Skeletal muscle tissue (tissue), 4 donors: ENCODE results near the gene LMBR1. TPM values are rescaled to one million over a fixed set of nuclear protein-coding genes. Genes with fewer than 3 reads are reported as not detected.

Experiments used
- H3K27ac ChIP-seq: one replicate; pipeline ENCODE4 v1.7.0; 2013; ENCODE audit warnings: mild to moderate bottlenecking, low read depth, low read length, inconsistent platforms
- H3K27me3 ChIP-seq, 3 donors: one replicate each; pipeline ENCODE4 v1.7.0; 2013; ENCODE audit warnings: low read length in 3 of 3; ENCODE audit not compliant: control insufficient read depth in 3 of 3, insufficient read depth in 3 of 3
- H3K36me3 ChIP-seq, 3 donors: one replicate each; pipeline ENCODE4 v1.7.0; 2013; ENCODE audit warnings: low read length in 3 of 3; ENCODE audit not compliant: control insufficient read depth in 3 of 3, insufficient read depth in 3 of 3
- H3K4me1 ChIP-seq, 3 donors: one replicate each; pipeline ENCODE4 v1.7.0; 2013; ENCODE audit warnings: low read length in 3 of 3, mild to moderate bottlenecking in 3 of 3; ENCODE audit not compliant: control insufficient read depth in 3 of 3, insufficient read depth in 3 of 3
- H3K4me3 ChIP-seq, 3 donors: one replicate each; pipeline ENCODE4 v1.7.0; 2013; ENCODE audit warnings: low read length in 3 of 3
- H3K9ac ChIP-seq, 3 donors: one replicate each; pipeline ENCODE4 v1.7.0; 2013; ENCODE audit warnings: low read length in 3 of 3, mild to moderate bottlenecking in 3 of 3, moderate library complexity in 2 of 3, low read depth in 1 of 3
- H3K9me3 ChIP-seq, 3 donors: one replicate each; pipeline ENCODE4 v1.7.0; 2013; ENCODE audit warnings: low read length in 3 of 3; ENCODE audit not compliant: control insufficient read depth in 3 of 3
- total RNA-seq: library from RNA; depleted of rRNA; stranded (reverse); fragments of >200 nt; gene quantifications from one replicate; pipeline ENCODE4 v1.2.3, GENCODE V29; 2014
- donor health status: Osteomylitis.

The LMBR1 gene
- total RNA-seq, 1 donor from 2014 or later = 97.6 TPM

GRCh38 chr7:156790264-156790663, 102.7 kb downstream of the LMBR1 start:
- no peaks in the 10 kb centered on the region for H3K9me3 ChIP-seq
- H3K27ac ChIP-seq = no peak overlapping the region
- no peaks in the 10 kb centered on the region for H3K27me3 ChIP-seq
- H3K4me1 ChIP-seq = no peaks in the 10 kb centered on the region
- peaks cover 0 to 5% (median 3%) of the 10 kb centered on the region in 3 donors for H3K36me3 ChIP-seq
- no peak overlapping the region for H3K9ac ChIP-seq
- no peak overlapping the region for H3K4me3 ChIP-seq

GRCh38 chr7:156785998-156786543, 106.9 kb downstream of the LMBR1 start:
- Histone ChIP-seq H3K4me1 (no peaks in the 10 kb centered on the region), H3K36me3 (no peaks in the 10 kb centered on the region), H3K27me3 (no peaks in the 10 kb centered on the region), H3K9ac (no peak overlapping the region), H3K4me3 (no peak overlapping the region), H3K9me3 (no peaks in the 10 kb centered on the region), H3K27ac (no peak overlapping the region)

GRCh38 chr7:156783864-156784263, 109.1 kb downstream of the LMBR1 start:
- Histone ChIP-seq H3K27ac (no peak overlapping the region), H3K36me3 (no peaks in the 10 kb centered on the region), H3K9me3 (no peaks in the 10 kb centered on the region), H3K4me1 (no peaks in the 10 kb centered on the region), H3K27me3 (no peaks in the 10 kb centered on the region), H3K4me3 (no peak overlapping the region), H3K9ac (no peak overlapping the region)

- H3K4me1 ChIP-seq = no peaks in the 10 kb centered on the region
- no peak overlapping the region for H3K9ac ChIP-seq
- no peak overlapping the region for H3K27ac ChIP-seq
- no peak overlapping the region for H3K4me3 ChIP-seq
- H3K36me3 ChIP-seq = no peaks in the 10 kb centered on the region
- no peaks in the 10 kb centered on the region for H3K9me3 ChIP-seq
- no peaks in the 10 kb centered on the region for H3K27me3 ChIP-seq
These were observed 111.0 kb downstream of the LMBR1 start for GRCh38 chr7:156781972-156782371.

GRCh38 chr7:156780724-156781455, 112.1 kb downstream of the LMBR1 start:
- Histone ChIP-seq H3K4me3 (no peak overlapping the region), H3K9me3 (no peaks in the 10 kb centered on the region), H3K27ac (no peak overlapping the region), H3K27me3 (no peaks in the 10 kb centered on the region), H3K36me3 (no peaks in the 10 kb centered on the region), H3K4me1 (no peaks in the 10 kb centered on the region), H3K9ac (no peak overlapping the region)

- H3K9ac ChIP-seq = no peak overlapping the region
- H3K27me3 ChIP-seq = no peaks in the 10 kb centered on the region
- H3K4me3 ChIP-seq = no peak overlapping the region
- H3K9me3 ChIP-seq = no peaks in the 10 kb centered on the region
- H3K36me3 ChIP-seq = no peaks in the 10 kb centered on the region
- H3K27ac ChIP-seq = no peak overlapping the region
- no peaks in the 10 kb centered on the region for H3K4me1 ChIP-seq
These were observed 114.3 kb downstream of the LMBR1 start for GRCh38 chr7:156778668-156779067.

- Histone ChIP-seq H3K27me3 (no peaks in the 10 kb centered on the region), H3K9ac (no peak overlapping the region), H3K27ac (no peak overlapping the region), H3K36me3 (no peaks in the 10 kb centered on the region), H3K4me1 (no peaks in the 10 kb centered on the region), H3K4me3 (no peak overlapping the region), H3K9me3 (no peaks in the 10 kb centered on the region)
These were observed 114.8 kb downstream of the LMBR1 start for GRCh38 chr7:156778201-156778600.

- H3K27ac ChIP-seq = no peak overlapping the region
- H3K36me3 ChIP-seq = no peaks in the 10 kb centered on the region
- H3K9me3 ChIP-seq = no peaks in the 10 kb centered on the region
- no peak overlapping the region for H3K4me3 ChIP-seq
- H3K4me1 ChIP-seq = no peaks in the 10 kb centered on the region
- no peak overlapping the region for H3K9ac ChIP-seq
- no peaks in the 10 kb centered on the region for H3K27me3 ChIP-seq
These were observed 115.5 kb downstream of the LMBR1 start for GRCh38 chr7:156777364-156778069.

GRCh38 chr7:156776527-156776926, 116.5 kb downstream of the LMBR1 start:
- Histone ChIP-seq H3K27ac (no peak overlapping the region), H3K27me3 (no peaks in the 10 kb centered on the region), H3K36me3 (no peaks in the 10 kb centered on the region), H3K9ac (no peak overlapping the region), H3K4me3 (no peak overlapping the region), H3K9me3 (no peaks in the 10 kb centered on the region), H3K4me1 (no peaks in the 10 kb centered on the region)

GRCh38 chr7:156773966-156774365, 119.0 kb downstream of the LMBR1 start:
- Histone ChIP-seq H3K4me1 (no peaks in the 10 kb centered on the region), H3K27me3 (no peaks in the 10 kb centered on the region), H3K27ac (no peak overlapping the region), H3K9me3 (no peaks in the 10 kb centered on the region), H3K9ac (no peak overlapping the region), H3K36me3 (no peaks in the 10 kb centered on the region), H3K4me3 (no peak overlapping the region)
